Stimulated activated CD8-positive, alpha-beta memory T cell treated with anti-CD3 and anti-CD28 coated beads, Interleukin-12 subunit alpha, Interleukin-12 subunit beta, amount 100 ng/mL, for 1 hour (primary cell): ENCODE measurements around the gene SFXN5.

Experiments
- DNase-seq: peaks from one replicate; pipeline ENCODE4 v3.0.0-alpha.2; 2020; ENCODE audit warnings: low read depth

The SFXN5 gene

GRCh38 chr2:72993147-72993932 lies 78.2 kb downstream of the SFXN5 start:
- peak; percentile 9 for DNase-seq

- DNase-seq, result no peak
These were observed 78.8 kb downstream of the SFXN5 start for GRCh38 chr2:72992734-72993102.

- no peak for DNase-seq
These were observed 79.4 kb downstream of the SFXN5 start for GRCh38 chr2:72991980-72992733.

DNA sequence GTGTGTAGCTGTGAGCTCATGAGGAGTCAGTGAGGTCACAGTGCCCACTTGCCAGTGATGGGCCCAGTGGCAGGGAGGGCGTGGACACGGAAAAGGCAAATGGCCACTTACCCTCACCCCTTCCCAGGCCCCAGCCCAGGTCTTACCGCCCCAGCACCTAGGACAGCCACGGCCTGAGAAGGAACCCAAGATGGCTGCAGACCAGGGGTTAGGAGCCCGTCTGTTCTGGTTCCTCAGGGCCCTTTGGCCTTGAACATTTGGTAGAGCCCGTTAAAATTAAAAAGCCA lies 80.1 kb downstream of the SFXN5 start:
- no peak for DNase-seq

DNA sequence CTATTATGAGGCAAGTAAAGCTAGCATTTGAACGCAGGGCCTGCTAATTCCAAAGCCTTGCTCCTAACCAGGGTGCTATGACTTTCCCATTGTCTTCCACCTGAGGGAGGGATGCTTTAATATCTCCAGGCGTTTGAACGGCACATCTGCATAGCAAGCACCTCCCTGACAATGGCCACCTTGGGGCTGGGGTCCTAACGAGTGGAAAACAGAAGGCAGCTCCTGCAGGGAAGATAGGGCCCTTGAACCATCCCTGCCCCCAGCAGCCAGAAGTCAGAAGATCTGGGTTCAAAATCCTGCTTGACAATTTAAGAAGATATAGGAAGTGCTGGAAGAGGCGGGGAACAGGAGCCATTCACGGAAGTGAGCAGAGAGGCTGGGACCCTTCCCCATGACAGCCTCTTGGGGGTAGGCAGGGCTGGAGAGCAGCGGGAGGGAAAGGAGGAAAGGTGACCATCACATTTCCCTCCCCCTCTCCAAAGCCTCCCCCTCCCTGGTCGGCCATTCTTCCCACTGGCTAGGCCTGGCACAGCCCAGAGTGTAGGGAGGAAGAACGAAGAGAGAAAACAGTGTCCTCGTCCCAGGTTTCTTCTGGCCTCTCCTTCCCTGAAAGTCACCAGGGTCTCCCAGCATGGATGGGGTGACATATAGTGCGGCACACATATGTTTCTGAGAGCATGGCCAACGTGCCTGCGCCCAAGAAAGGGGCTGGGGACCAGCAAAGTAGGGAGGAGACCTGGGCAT lies 80.6 kb downstream of the SFXN5 start:
- DNase-seq, result no peak

- DNase-seq, result no peak
These were observed 81.5 kb downstream of the SFXN5 start for GRCh38 chr2:72989770-72990556.

- no peak for DNase-seq
These were observed 82.7 kb downstream of the SFXN5 start for GRCh38 chr2:72988726-72989273.

- no peak for DNase-seq
These were observed 83.5 kb downstream of the SFXN5 start for GRCh38 chr2:72988041-72988440.

- no peak for DNase-seq
These were observed 85.4 kb downstream of the SFXN5 start for GRCh38 chr2:72985891-72986683.

DNA sequence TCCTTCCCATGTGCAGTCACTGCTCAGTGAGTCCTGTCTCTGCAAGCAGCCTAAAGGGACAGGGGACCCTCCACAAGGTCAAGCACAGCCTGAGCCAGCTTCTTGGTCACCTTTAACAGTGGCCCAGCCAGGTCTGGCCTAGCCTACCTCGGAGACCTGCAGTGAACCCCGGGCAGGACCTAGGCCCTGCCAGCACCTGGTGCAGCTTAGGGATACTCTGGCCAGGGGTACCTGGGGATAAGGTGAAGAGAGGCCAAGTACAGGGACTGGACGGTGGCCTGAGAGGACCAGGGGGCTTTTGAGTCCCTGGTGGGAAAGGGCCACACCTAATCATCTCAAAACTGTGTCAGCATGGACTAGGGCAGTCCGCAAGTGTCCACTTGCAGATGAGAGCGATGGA lies 86.4 kb downstream of the SFXN5 start:
- DNase-seq, result no peak

GRCh38 chr2:72984172-72984671 lies 87.3 kb downstream of the SFXN5 start:
- DNase-seq, result no peak

GRCh38 chr2:72983500-72984161 lies 87.9 kb downstream of the SFXN5 start:
- DNase-seq, result no peak

DNA sequence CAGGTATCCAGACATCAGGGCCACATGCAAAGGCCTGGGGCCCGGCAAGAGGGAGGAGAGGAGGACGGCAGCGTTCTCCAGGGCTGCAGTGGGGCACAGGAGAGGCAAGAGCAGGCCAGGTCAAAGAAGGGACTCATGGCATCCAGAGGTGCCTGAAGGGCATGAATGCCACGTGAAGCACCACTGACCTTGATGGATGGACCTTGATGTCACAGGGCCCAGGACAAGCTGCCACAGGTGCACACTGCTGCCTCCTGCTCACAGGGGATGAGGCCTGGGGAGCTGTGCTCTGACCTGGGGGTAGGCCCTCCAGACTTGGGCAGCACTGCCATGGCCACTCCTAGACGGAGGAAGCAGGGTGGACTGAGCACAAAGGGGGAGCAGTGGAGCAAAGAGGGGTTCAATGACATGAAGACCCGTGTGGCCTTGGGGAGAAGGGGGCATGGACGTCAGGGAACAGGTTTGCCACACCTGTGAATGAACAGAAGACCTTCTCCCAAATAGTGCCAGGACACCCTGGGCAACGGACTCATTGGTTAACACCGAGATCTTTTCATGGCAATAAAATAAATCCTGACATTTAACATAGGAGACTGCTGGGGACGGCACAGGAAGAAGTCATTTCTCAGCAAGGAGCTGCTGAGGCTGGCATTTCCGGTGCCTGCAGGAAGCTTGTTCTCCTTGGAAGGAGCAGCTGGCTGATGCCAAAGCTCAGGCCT lies 88.6 kb downstream of the SFXN5 start:
- no peak for DNase-seq

- no peak for DNase-seq
These were observed 89.3 kb downstream of the SFXN5 start for GRCh38 chr2:72982219-72982618.

DNA sequence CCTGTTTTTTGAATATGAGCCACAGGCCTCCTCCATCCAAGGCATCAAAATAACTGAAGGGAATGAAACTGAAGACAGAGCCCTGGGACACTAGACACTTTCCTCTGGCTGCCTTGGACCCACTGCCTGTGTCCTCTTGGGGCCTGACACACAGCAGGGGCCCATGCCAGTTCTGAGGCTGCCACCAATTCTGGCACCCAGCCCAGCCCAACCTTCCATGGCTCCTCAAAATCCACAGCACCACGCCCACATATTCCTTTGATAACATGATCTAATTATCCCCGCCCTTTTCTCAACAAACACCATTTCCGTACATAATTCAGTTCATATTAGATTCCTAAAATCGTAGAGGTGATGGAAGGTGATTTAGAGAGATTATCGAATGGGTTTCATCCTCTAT lies 90.0 kb downstream of the SFXN5 start:
- DNase-seq, result no peak

- no peak for DNase-seq
These were observed 90.8 kb downstream of the SFXN5 start for GRCh38 chr2:72980535-72981217.

GRCh38 chr2:72979896-72980295 lies 91.6 kb downstream of the SFXN5 start:
- no peak for DNase-seq

GRCh38 chr2:72975017-72975416 lies 96.5 kb downstream of the SFXN5 start:
- DNase-seq, result no peak

GRCh38 chr2:72974436-72974754 lies 97.1 kb downstream of the SFXN5 start:
- no peak for DNase-seq
